SJCRH30 (cell line): ENCODE results near the gene MCFD2. TPM values are rescaled to one million over a fixed set of nuclear protein-coding genes. Genes with fewer than 3 reads are reported as not detected.

Experiments
- DNase-seq, 2 experiments: peaks; one replicate each; pipeline ENCODE4 v3.0.0-alpha.2; 2015 to 2020
- H3K27ac ChIP-seq: fragments of 250-450 bp; sonication (Bioruptor Pico); 2 replicates; pipeline ENCODE4 v1.5.1; 2020; ENCODE audit warnings: mild to moderate bottlenecking, moderate library complexity
- H3K27me3 ChIP-seq: fragments of 250-450 bp; sonication (Bioruptor Pico); 2 replicates; pipeline ENCODE4 v1.5.1; 2020; ENCODE audit warnings: mild to moderate bottlenecking, moderate library complexity
- H3K36me3 ChIP-seq: fragments of 250-450 bp; sonication (Bioruptor Pico); 2 replicates; pipeline ENCODE4 v1.5.1; 2020; ENCODE audit warnings: mild to moderate bottlenecking, moderate library complexity
- H3K4me1 ChIP-seq: fragments of 250-450 bp; sonication (Bioruptor Pico); 2 replicates; pipeline ENCODE4 v1.5.1; 2020; ENCODE audit warnings: mild to moderate bottlenecking, moderate library complexity
- H3K4me3 ChIP-seq: fragments of 250-450 bp; sonication (Bioruptor Pico); 2 replicates; pipeline ENCODE4 v1.5.1; 2020; ENCODE audit warnings: mild to moderate bottlenecking, moderate library complexity
- H3K9me3 ChIP-seq: fragments of 250-450 bp; sonication (Bioruptor Pico); replicated peaks from 2 replicates; pipeline ENCODE4 v1.5.1; 2020; ENCODE audit warnings: mild to moderate bottlenecking, moderate library complexity
- total RNA-seq: library from RNA; depleted of rRNA; stranded (reverse); fragments of >200 nt; shearing (Covaris generic); gene quantifications from 2 replicates; pipeline ENCODE4 v1.2.3, GENCODE V29; 2014; rRNA removed

MCFD2 gene
- 109 and 113 TPM in 2 replicates for total RNA-seq

GRCh38 chr2:46915281-46915810, at the start of gene MCFD2:
MCFD2 (minus strand) TSS chr2:46915806; CDS start chr2:46909171, 6,635 bp downstream.
- no peaks in the 10 kb centered on the region for H3K27me3 ChIP-seq
- H3K36me3 ChIP-seq = peaks cover 6% of the 10 kb centered on the region; the same call in 1 of the 2 replicates
- H3K4me1 ChIP-seq = peaks cover 9% of the 10 kb centered on the region; the same call in 1 of the 2 replicates
- no peaks in the 10 kb centered on the region for H3K9me3 ChIP-seq
- H3K27ac ChIP-seq = peak within 1 kb of the TSS; percentile 68
- DNase-seq = no peak
- H3K4me3 ChIP-seq = peak within 1 kb of the TSS; percentile 94

DNA sequence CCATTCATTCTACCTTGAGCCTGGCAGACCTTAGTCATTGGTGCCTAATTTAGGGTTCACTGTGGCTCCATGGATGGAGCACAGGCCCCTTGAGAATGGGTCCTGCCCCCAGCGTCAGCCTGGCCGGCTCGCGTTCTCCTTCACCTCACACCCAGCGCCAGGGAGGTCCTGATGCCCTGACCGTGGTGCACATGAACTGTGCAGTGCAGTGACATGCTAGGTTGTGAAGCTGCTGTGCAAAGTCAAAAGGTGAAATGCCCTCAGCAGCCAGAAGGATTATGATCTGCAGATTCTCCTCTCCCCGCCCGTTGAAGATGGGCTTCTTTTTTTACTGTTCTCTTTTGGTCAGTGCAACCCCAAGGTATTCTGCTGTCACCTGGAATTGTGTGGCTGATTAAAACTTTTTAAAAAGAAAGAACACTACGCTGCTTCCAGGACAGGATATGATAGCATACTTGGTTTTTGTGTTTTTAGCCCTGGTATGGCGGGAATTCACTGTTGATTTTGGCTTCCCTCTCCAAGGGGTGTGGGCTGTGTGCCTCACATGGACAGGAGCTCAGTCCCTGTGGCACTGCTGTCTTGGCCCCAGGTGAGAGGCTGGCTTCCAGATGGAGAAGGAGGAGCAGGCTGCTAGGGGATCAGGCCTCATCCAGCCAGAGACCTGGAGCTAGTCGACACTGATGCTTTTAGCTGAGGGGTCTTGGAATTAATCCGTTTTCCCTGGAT, 49.4 kb upstream of the MCFD2 start:
- no peaks in the 10 kb centered on the region for H3K4me1 ChIP-seq
- no peak overlapping the region for H3K27ac ChIP-seq
- H3K27me3 ChIP-seq = no peaks in the 10 kb centered on the region
- no peaks in the 10 kb centered on the region for H3K36me3 ChIP-seq
- no peak overlapping the region for H3K4me3 ChIP-seq
- DNase-seq = no peak
- H3K9me3 ChIP-seq = no peaks in the 10 kb centered on the region

DNA sequence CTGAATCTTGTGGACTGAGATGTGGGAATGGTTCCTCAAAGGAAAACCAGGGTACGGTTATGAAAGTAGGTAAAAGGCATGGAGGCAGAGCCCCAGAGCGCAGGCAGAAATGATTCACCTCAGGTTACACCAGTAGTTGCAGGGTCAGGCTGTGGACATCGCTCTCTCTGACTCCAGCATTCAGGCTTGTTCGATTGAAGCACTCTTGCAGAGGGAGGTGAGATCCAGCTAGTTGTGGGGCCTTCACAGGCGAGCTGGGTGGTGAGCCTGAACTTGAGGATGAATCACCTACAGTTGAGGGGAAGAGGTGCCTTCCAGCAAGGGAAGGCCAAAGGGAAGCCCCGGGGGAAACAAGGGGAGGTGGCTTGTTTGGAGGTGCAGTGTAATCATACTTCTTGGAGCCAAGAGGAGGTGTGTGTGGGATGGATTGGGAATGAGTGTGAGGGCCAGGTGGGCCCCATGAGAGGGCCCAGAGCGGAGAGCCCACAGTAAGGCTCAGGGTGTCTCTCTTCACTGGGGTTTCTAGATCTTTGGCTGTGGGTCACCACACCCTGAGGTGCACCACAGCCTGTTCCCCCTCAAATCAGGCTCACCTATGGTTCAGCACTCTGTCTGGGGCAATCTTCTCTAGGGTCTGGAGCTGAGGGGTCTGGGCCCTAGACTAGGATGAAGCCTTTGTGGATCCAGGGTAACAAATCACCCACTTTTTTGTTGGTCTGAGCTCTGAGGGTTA, 48.5 kb upstream of the MCFD2 start:
- Histone ChIP-seq H3K4me1 (no peaks in the 10 kb centered on the region), H3K27ac (no peak overlapping the region), H3K27me3 (no peaks in the 10 kb centered on the region), H3K4me3 (no peak overlapping the region), H3K9me3 (no peaks in the 10 kb centered on the region), H3K36me3 (no peaks in the 10 kb centered on the region)
- DNase-seq = no peak

DNA sequence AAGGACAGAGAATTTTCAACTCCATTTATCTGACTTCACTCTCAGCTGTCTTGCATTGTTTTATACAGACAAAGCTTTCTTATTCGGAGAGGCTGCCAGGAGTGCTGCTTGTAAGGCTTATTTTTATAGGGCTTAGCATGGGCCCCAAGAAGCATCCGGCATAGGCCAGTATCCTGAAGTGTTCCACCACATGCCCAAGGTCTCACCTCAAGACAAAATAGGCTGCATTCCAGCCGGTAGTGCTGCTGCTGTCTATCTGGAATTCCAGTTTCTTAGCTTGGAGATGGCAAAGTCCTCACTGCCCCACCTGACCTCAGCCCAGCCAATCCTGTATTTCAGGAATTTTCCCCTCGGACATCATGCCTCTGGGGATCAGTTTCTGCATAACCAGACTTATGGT, 47.6 kb upstream of the MCFD2 start:
- Histone ChIP-seq H3K27ac (no peak overlapping the region), H3K9me3 (no peaks in the 10 kb centered on the region), H3K27me3 (no peaks in the 10 kb centered on the region), H3K4me1 (no peaks in the 10 kb centered on the region), H3K4me3 (no peak overlapping the region), H3K36me3 (peaks cover 2% of the 10 kb centered on the region; the same call in 1 of the 2 replicates)
- DNase-seq = no peak

- no peak overlapping the region for H3K27ac ChIP-seq
- DNase-seq = no peak
- H3K36me3 ChIP-seq = peaks cover 6% of the 10 kb centered on the region; the same call in 1 of the 2 replicates
- H3K4me1 ChIP-seq = no peaks in the 10 kb centered on the region
- no peaks in the 10 kb centered on the region for H3K27me3 ChIP-seq
- no peak overlapping the region for H3K4me3 ChIP-seq
- no peaks in the 10 kb centered on the region for H3K9me3 ChIP-seq
Observed at GRCh38 chr2:46962751-46963150, 47.1 kb upstream of the MCFD2 start.

DNA sequence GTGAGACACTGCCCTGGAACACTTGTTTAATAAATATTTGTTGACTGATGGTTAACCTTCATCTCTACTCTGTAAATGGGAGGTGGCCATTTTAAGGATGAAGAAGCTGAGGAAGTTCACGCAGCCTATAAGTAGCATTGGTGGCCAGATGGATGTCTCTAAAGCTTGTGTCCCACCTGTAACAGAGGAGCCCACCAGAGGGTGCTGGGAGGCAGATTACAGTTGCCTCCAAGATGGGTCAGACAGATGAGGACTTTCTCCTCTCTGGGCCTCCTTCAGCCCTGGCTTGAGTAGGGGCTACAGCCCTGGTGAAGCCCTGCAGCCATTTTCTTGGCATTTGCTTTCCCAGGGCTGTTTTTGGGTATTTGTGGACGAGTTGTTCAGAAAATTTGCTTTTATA, 45.0 kb upstream of the MCFD2 start:
- peaks cover 15% of the 10 kb centered on the region for H3K36me3 ChIP-seq
- no peak for DNase-seq
- no peaks in the 10 kb centered on the region for H3K27me3 ChIP-seq
- no peak overlapping the region for H3K4me3 ChIP-seq
- no peaks in the 10 kb centered on the region for H3K9me3 ChIP-seq
- H3K27ac ChIP-seq = no peak overlapping the region
- H3K4me1 ChIP-seq = peaks cover under 1% of the 10 kb centered on the region

DNA sequence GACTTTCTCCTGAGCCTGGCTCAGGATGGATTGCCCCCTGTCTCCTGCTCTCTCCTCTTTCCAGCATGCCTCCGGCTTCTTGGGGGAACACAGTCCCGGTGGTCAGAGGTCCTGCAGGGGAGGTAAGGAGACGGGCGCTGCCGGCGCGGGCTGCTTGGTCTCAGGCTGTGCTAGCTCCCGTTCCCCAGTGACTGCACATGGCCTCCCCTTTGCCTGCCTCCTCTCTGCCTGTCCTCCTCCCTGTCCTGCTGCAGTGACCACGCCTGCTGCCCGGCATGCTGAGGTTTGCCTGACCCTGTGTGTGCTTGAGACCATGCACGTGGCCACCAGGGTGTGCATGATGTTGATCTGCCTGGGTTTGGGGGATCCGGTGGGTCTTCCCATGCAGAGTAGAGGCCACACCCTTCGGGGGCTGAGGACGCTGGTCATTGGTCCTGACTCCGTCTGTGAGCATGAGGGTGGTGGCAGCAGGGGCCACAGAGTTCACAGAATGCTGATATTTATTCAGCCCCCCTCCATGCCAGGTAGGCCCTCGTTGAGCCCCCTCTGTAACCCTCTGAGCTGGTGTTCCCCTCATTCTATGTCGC, 42.9 kb upstream of the MCFD2 start:
- Histone ChIP-seq H3K36me3 (peaks cover 15% of the 10 kb centered on the region), H3K9me3 (no peaks in the 10 kb centered on the region), H3K27ac (no peak overlapping the region), H3K4me3 (no peak overlapping the region), H3K27me3 (no peaks in the 10 kb centered on the region), H3K4me1 (peaks cover 9% of the 10 kb centered on the region)
- no peak for DNase-seq

DNA sequence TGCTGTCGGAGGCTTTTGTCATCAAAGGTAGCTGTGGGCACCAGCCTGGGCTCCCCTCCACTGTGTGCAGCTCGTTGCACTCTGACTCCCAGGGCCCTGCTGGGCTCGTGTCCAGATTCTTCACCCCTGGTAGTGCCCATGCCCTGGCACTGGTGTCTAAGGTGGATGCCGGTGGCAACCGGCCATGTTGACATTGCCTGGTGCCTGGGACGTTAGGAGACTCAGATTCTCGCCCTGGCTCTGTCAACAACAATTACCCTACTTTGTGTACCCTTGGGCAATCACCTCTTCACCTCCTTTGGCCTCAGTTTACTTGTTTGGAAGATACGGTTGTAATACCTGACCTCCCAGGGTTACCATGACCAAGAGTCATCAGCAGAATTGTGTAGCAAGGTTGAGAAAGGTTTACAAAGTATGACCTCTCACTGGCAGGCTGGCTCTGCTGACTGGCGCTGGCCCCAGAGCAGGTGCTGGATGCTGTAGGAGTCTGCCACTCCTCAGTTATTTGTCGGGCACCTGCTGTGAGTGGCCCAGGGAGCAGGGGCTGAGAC, 41.5 kb upstream of the MCFD2 start:
- H3K27me3 ChIP-seq = no peaks in the 10 kb centered on the region
- H3K27ac ChIP-seq = no peak overlapping the region
- H3K4me3 ChIP-seq = no peak overlapping the region
- H3K9me3 ChIP-seq = no peaks in the 10 kb centered on the region
- peaks cover 9% of the 10 kb centered on the region for H3K4me1 ChIP-seq
- peaks cover 25% of the 10 kb centered on the region for H3K36me3 ChIP-seq
- no peak for DNase-seq

- no peak for DNase-seq
- H3K4me1 ChIP-seq = peaks cover 9% of the 10 kb centered on the region
- H3K27ac ChIP-seq = peak overlapping the region; percentile 22
- H3K4me3 ChIP-seq = no peak overlapping the region
- no peaks in the 10 kb centered on the region for H3K27me3 ChIP-seq
- H3K9me3 ChIP-seq = no peaks in the 10 kb centered on the region
- peaks cover 25% of the 10 kb centered on the region for H3K36me3 ChIP-seq
Observed at GRCh38 chr2:46955764-46956163, 40.2 kb upstream of the MCFD2 start.

- H3K27me3 ChIP-seq = no peaks in the 10 kb centered on the region
- no peaks in the 10 kb centered on the region for H3K9me3 ChIP-seq
- peak; percentile 67 to 78 for DNase-seq
- peaks cover 9% of the 10 kb centered on the region for H3K4me1 ChIP-seq
- peaks cover 25% of the 10 kb centered on the region for H3K36me3 ChIP-seq
- H3K4me3 ChIP-seq = no peak overlapping the region
- peak overlapping the region; percentile 22 for H3K27ac ChIP-seq
Observed at GRCh38 chr2:46954951-46955571, 39.5 kb upstream of the MCFD2 start.

DNA sequence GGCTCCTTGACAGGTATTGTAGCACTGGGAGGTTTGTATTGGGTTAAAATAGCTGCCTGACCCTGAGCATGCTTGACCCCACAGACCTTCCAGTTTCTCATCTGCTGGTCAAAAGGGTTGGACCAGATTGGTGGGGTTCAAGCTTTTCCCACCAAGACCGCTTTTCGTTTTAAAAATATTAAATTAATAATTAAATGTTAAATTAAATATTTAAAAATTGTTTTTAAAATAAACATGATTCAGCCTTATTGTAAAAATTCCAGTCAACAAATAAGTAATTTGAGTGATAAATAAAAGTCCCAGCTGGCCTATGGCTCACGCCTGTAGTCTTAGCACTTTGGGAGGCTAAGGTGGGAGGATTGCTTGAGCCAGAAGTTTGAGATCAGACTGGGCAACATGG, 36.6 kb upstream of the MCFD2 start:
- H3K9me3 ChIP-seq = no peaks in the 10 kb centered on the region
- no peak for DNase-seq
- no peak overlapping the region for H3K4me3 ChIP-seq
- no peak overlapping the region for H3K27ac ChIP-seq
- peaks cover 9% of the 10 kb centered on the region for H3K4me1 ChIP-seq
- H3K36me3 ChIP-seq = peaks cover 14% of the 10 kb centered on the region
- no peaks in the 10 kb centered on the region for H3K27me3 ChIP-seq

DNA sequence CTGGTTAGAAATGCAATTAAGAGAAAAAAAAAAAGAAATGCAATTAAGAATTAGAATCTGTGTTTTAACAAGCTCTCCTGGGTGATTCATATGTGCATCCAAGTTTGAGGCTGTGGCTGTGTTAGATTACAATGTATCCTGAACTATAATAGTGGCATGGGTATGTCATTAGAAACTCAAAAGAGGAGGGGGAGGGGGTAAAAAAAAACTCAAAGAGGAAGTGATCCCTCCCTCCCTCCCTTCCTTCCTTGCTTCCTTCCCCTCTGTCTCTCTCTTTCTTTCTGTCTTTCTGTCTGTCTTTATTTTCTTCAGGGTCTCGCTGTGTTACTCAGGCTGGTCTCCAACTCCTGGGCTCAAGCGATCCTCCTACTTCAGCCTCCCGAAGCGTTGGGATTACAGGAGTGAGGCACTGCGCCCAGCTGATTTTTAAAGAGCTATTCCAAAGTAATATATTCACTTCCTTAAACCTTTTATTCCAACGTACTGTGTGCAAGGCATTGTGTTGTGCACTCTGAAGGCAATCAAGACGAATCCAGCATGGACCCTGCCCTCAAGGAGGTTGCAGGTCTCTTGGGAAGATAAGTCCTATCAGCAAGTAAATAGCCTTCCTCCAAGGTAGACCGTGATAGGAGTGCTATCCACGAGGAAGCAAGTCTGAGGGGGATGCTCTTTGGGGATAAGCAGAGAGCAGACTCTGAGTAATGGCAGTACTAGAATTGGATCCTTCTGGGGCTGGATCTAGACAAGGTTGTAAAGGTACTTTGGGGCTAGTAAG, 35.9 kb upstream of the MCFD2 start:
- Histone ChIP-seq H3K27ac (no peak overlapping the region), H3K36me3 (peaks cover 10% of the 10 kb centered on the region), H3K4me3 (no peak overlapping the region), H3K9me3 (no peaks in the 10 kb centered on the region), H3K27me3 (no peaks in the 10 kb centered on the region), H3K4me1 (peaks cover 9% of the 10 kb centered on the region)
- no peak for DNase-seq

DNA sequence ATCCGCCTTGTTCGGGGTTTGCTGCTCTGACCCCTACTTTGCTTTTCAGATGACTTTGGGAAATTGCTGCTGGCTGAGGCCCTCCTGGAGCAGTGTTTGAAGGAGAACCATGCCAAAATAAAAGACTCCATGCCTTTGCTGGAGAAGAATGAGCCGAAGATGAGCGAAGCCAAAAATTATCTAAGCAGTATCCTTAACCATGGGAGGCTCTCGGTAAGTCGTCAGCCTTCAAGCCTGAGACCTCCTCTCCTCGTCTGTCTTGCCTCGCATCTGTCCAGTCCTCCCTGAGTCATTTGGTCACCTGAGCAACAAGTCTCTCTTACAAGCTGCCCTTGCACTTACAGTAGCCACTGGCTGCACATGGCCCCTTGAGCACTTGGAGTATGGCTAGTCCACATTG, 34.7 kb upstream of the MCFD2 start:
- no peak overlapping the region for H3K27ac ChIP-seq
- no peak for DNase-seq
- H3K27me3 ChIP-seq = no peaks in the 10 kb centered on the region
- H3K4me3 ChIP-seq = no peak overlapping the region
- peaks cover 10% of the 10 kb centered on the region for H3K36me3 ChIP-seq
- no peaks in the 10 kb centered on the region for H3K9me3 ChIP-seq
- peaks cover 5% of the 10 kb centered on the region for H3K4me1 ChIP-seq

DNA sequence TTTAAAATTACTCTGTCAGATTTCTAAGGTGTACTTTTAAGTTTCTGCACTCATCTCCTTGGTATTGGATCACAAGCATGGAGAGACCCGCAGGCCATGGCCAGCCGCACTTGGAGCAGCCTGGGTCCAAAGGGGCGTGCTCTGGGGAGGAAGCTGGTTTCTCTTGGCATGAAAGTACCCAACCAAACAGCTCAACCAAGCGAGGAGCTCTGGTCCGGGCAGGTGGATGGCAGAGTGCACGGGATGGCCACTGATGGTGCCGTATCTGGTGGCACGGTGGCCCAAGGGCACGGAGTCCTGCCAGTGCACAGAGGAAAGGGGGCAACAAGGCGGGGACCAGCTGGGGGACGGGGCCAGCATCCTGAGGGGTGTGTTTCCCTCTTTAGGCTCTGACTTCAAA, 32.2 kb upstream of the MCFD2 start:
- Histone ChIP-seq H3K4me1 (no peaks in the 10 kb centered on the region), H3K36me3 (peaks cover 4% of the 10 kb centered on the region), H3K9me3 (no peaks in the 10 kb centered on the region), H3K4me3 (no peak overlapping the region), H3K27me3 (no peaks in the 10 kb centered on the region), H3K27ac (no peak overlapping the region)
- DNase-seq = no peak
